ENCODE data around the gene TP53I13.
A peak's percentile ranks its signal among the peaks of the same experiment; 100 is the strongest.

The TP53I13 gene

GRCh38 chr17:29617481-29618271 is 49.2 kb downstream of the TP53I13 start:
- Histone ChIP-seq H3K9me3 (ENCODE audit: control insufficient read depth, insufficient read depth, low read length) (peaks cover 2% of the 10 kb centered on the region; the same call in 1 of the 2 replicates), H3K9ac (ENCODE audit: low read depth, low read length) (peak overlapping the region; percentile 73), H3K4me1 (ENCODE audit: insufficient read depth, low read length) (peaks cover 46% of the 10 kb centered on the region), H3K36me3 (ENCODE audit: insufficient read depth, low read length) (no peaks in the 10 kb centered on the region)

GRCh38 chr17:29618272-29619065 is 50.0 kb downstream of the TP53I13 start:
- no peaks in the 10 kb centered on the region for H3K9me3 ChIP-seq (ENCODE audit: control insufficient read depth, insufficient read depth, low read length)
- peak overlapping the region; percentile 73; the same call in 1 of the 2 replicates for H3K9ac ChIP-seq (ENCODE audit: low read depth, low read length)
- H3K4me1 ChIP-seq (ENCODE audit: insufficient read depth, low read length): peaks cover 47% of the 10 kb centered on the region
- no peaks in the 10 kb centered on the region for H3K36me3 ChIP-seq (ENCODE audit: insufficient read depth, low read length)

GRCh38 chr17:29619251-29619650 is 50.8 kb downstream of the TP53I13 start:
- Histone ChIP-seq H3K9ac (ENCODE audit: low read depth, low read length) (no peak overlapping the region), H3K36me3 (ENCODE audit: insufficient read depth, low read length) (no peaks in the 10 kb centered on the region), H3K4me1 (ENCODE audit: insufficient read depth, low read length) (peaks cover 46% of the 10 kb centered on the region), H3K9me3 (ENCODE audit: control insufficient read depth, insufficient read depth, low read length) (no peaks in the 10 kb centered on the region)

- peaks cover 47% of the 10 kb centered on the region for H3K4me1 ChIP-seq (ENCODE audit: insufficient read depth, low read length)
- no peaks in the 10 kb centered on the region for H3K36me3 ChIP-seq (ENCODE audit: insufficient read depth, low read length)
- no peak overlapping the region for H3K9ac ChIP-seq (ENCODE audit: low read depth, low read length)
- H3K9me3 ChIP-seq (ENCODE audit: control insufficient read depth, insufficient read depth, low read length): no peaks in the 10 kb centered on the region
Observed at GRCh38 chr17:29620271-29620670, 51.8 kb downstream of the TP53I13 start.

- Histone ChIP-seq H3K4me1 (ENCODE audit: insufficient read depth, low read length) (peaks cover 47% of the 10 kb centered on the region), H3K9ac (ENCODE audit: low read depth, low read length) (no peak overlapping the region), H3K36me3 (ENCODE audit: insufficient read depth, low read length) (no peaks in the 10 kb centered on the region), H3K9me3 (ENCODE audit: control insufficient read depth, insufficient read depth, low read length) (no peaks in the 10 kb centered on the region)
Observed at GRCh38 chr17:29620779-29621500, 52.4 kb downstream of the TP53I13 start.

GRCh38 chr17:29621751-29622194 is 53.3 kb downstream of the TP53I13 start:
- H3K9me3 ChIP-seq (ENCODE audit: control insufficient read depth, insufficient read depth, low read length): no peaks in the 10 kb centered on the region
- H3K9ac ChIP-seq (ENCODE audit: low read depth, low read length): peak overlapping the region; percentile 64; the same call in 1 of the 2 replicates
- peaks cover 43% of the 10 kb centered on the region for H3K4me1 ChIP-seq (ENCODE audit: insufficient read depth, low read length)
- no peaks in the 10 kb centered on the region for H3K36me3 ChIP-seq (ENCODE audit: insufficient read depth, low read length)
